Common myeloid progenitor, CD34-positive (primary cell): Measurements from ENCODE around the gene GPRC5C.

Experiments used
- CTCF ChIA-PET: fragments of 350-600 bp; sonication (Branson Sonifier 250); formaldehyde crosslinking; loops from one replicate; lab custom pipeline; 2021; ENCODE audit warnings: antibody characterized with exemption; lab: Charles Lee
- POLR2A ChIA-PET: fragments of 350-600 bp; sonication (Branson Sonifier 250); formaldehyde crosslinking; loops from one replicate; lab custom pipeline; 2021; ENCODE audit warnings: antibody characterized with exemption; lab: Charles Lee
- DNase-seq, 3 donors: peaks; one replicate each; pipeline versions ENCODE4 v3.0.0 to v3.0.0-alpha.2; 2013
- H3K27ac ChIP-seq, 2 experiments: 1 replicate in 1 of 2; 2 replicates in 1 of 2; pipeline ENCODE4 v1.7.0; 2013; ENCODE audit warnings: inconsistent platforms in 2 of 2, low read length in 2 of 2, mild to moderate bottlenecking in 2 of 2, low read depth in 1 of 2, moderate library complexity in 1 of 2; ENCODE audit not compliant: severe bottlenecking in 2 of 2, insufficient read depth in 1 of 2, poor library complexity in 1 of 2
- H3K27me3 ChIP-seq, 5 experiments: replicated peaks in 2 of 5; 1 replicate in 3 of 5; 2 replicates in 2 of 5; pipeline versions ENCODE4 v1.6.1 to v1.7.0; 2013; ENCODE audit warnings: low read length in 4 of 5, mild to moderate bottlenecking in 2 of 5, moderate library complexity in 2 of 5, inconsistent platforms in 1 of 5; ENCODE audit not compliant: insufficient read depth in 5 of 5, control insufficient read depth in 4 of 5
- H3K36me3 ChIP-seq, 4 experiments: 1 replicate in 2 of 4; 2 replicates in 2 of 4; pipeline versions ENCODE4 v1.6.1 to v1.7.0; 2013; ENCODE audit warnings: low read length in 3 of 4, control low read depth in 1 of 4, mild to moderate bottlenecking in 1 of 4; ENCODE audit not compliant: control insufficient read depth in 4 of 4, insufficient read depth in 4 of 4
- H3K4me1 ChIP-seq, 4 experiments: 1 replicate in 3 of 4; 2 replicates in 1 of 4; pipeline versions ENCODE4 v1.6.1 to v1.7.1; 2013; ENCODE audit warnings: low read length in 3 of 4, mild to moderate bottlenecking in 3 of 4, control low read depth in 1 of 4, inconsistent platforms in 1 of 4, moderate library complexity in 1 of 4; ENCODE audit not compliant: control insufficient read depth in 4 of 4, insufficient read depth in 4 of 4; ENCODE audit errors: control extremely low read depth in 1 of 4
- H3K4me3 ChIP-seq, 7 experiments: 1 replicate in 4 of 7; 2 replicates in 3 of 7; pipeline versions ENCODE4 v1.5.1 to v1.7.0; 2013; ENCODE audit warnings: mild to moderate bottlenecking in 7 of 7, low read length in 6 of 7, moderate library complexity in 6 of 7, inconsistent platforms in 2 of 7, low read depth in 2 of 7, control low read depth in 1 of 7; ENCODE audit not compliant: insufficient read depth in 4 of 7, control insufficient read depth in 1 of 7; ENCODE audit errors: extremely low read depth in 1 of 7
- H3K9me3 ChIP-seq, 5 experiments: 1 replicate in 4 of 5; 2 replicates in 1 of 5; pipeline versions ENCODE4 v1.6.1 to v1.7.1; 2013; ENCODE audit warnings: low read length in 4 of 5, mild to moderate bottlenecking in 2 of 5, inconsistent platforms in 1 of 5, low read depth in 1 of 5, moderate library complexity in 1 of 5; ENCODE audit not compliant: control insufficient read depth in 4 of 5, insufficient read depth in 2 of 5; ENCODE audit errors: control extremely low read depth in 1 of 5
- WGBS: methylation state at CpG from one replicate; pipeline ENCODE4 v1.1.5; 2013; ENCODE audit not compliant: insufficient coverage; 5-methylcytosine and 5-hydroxymethylcytosine counted together

The GPRC5C gene

DNA sequence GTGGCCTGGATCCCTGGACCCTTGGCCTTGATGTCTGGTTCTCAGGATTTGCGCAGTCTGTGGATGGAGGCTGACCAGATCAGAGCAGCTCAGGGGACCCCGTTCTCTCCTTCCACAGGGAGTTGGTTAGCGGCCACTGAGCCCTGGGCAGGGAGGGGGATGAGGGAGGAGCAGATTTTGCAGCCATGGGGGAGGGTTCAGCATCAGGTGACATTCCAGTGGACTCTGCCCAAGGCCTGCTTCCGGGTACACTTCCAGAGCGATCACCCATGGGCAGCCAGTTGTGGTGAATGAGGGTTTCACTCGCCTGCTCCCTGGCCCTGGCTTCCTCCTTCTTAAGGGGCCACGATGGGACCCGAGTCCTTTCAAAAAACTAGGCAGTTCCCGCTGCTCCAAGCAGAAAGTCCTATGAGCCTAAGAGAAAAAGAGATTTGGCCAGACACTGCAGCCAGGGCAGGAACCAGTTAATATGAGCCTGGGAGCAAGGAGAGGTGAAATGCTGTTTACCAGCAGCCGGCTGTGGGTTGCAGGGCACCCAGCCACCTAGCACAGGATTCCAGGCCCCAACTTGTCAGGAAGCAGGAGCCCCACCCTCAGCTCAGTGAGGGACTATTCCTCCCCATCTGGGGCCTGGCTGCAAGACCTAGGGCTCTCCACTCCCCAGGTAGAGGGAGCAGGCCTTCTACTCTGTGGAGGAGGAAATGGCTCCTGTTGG lies 4.7 kb upstream of the GPRC5C start:
- Histone ChIP-seq H3K27ac (no peak overlapping the region), H3K9me3 (no peaks in the 10 kb centered on the region), H3K27me3 (peaks cover 0 to 35% (median 10%) of the 10 kb centered on the region in 5 experiments), H3K4me3 (no peak overlapping the region), H3K36me3 (no peaks in the 10 kb centered on the region), H3K4me1 (peaks cover 0 to 25% (median 25%) of the 10 kb centered on the region in 4 experiments)
- no peak for DNase-seq
- ChIA-PET CTCF (interaction anchor here (1.1 kb wide), 1 partner anchor 47 kb away, joined by 4 read pairs; no protein-coding TSS in a partner anchor), POLR2A (no interaction called here)
- 79% methylated on average over 7 of the region's 10 CpGs for WGBS

DNA sequence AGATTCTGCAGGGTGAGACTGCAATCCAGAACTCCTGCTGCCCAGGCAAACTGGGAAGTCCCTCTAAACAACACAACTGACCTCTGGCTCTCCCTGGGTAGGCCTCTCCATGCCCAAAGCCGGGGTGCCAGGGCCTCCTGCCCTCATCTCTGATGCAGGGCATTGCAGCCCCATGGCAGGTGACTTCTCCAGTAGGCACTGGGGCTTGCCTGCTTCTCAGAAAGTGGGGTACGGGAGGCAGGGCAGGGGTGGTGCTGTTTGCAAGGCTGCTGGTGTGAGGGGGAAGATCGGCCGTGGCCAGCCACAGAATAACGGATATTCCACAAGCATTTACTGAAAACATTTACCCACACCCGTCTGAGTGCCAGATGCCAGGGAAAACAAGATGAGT lies 4.1 kb upstream of the GPRC5C start:
- no peaks in the 10 kb centered on the region for H3K9me3 ChIP-seq
- H3K4me1 ChIP-seq, result peaks cover 0 to 29% (median 25%) of the 10 kb centered on the region in 4 experiments
- WGBS, result 86% methylated on average over 1 of the region's 6 CpGs
- ChIA-PET POLR2A (no interaction called here), CTCF (no interaction called here)
- no peak overlapping the region for H3K27ac ChIP-seq
- H3K27me3 ChIP-seq, result peaks cover 0 to 39% (median 12%) of the 10 kb centered on the region in 5 experiments
- no peak for DNase-seq
- H3K36me3 ChIP-seq, result no peaks in the 10 kb centered on the region
- H3K4me3 ChIP-seq, result no peak overlapping the region

DNA sequence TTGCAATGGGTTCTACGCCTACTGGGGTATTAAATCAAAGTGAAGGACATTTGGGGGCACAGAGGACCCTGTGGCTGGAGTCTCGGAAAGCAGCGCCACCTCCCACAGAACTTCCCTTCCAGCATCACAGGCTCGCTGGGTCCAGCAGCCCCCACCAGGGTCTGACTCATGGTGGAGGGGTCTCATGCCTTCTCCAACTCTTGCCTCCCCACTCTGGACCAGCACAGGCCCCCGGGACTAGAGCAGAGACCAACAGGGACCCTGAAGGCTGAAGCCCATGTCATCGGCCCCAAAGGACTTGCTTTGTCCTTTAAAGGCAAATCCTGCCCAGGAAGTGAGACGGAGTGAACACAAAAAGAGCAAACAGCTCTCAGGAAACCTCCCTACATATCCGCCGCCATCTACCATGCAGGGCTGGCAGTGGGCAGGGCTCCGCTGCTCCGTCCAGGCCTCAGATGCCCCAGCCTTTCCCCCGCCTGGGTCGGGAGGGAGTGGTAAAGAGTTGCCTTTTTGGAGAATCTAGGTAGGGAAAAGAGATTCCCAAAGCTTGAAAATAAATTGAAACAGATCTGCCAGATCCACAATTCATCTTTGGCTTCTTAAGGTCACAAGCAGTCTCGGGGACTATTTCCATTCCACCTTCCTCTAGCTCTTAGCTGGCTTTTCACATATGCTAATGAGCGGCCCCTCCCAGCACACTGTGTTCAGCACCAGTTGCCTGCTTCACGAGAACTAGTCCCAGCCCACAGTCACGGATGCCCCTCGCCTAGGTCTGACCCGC lies 2.1 kb upstream of the GPRC5C start:
- Histone ChIP-seq H3K36me3 (no peaks in the 10 kb centered on the region), H3K4me1 (peaks cover 0 to 31% (median 25%) of the 10 kb centered on the region in 4 experiments), H3K27me3 (peaks cover 0 to 55% (median 17%) of the 10 kb centered on the region in 5 experiments), H3K9me3 (no peaks in the 10 kb centered on the region), H3K4me3 (peak overlapping the region in 5 of 7 experiments; percentile 8 to 74 (median 65)), H3K27ac (peak overlapping the region in 1 of 2 experiments; percentile 70)
- POLR2A ChIA-PET, result no interaction called here
- 57% methylated on average over 10 of the region's 19 CpGs for WGBS
- CTCF ChIA-PET, result interaction anchor here (0.5 to 1.5 kb wide), 4 partner anchors 14 to 77 kb away, joined by 3 to 6 read pairs (median 4); no protein-coding TSS in a partner anchor
- no peak for DNase-seq

DNA sequence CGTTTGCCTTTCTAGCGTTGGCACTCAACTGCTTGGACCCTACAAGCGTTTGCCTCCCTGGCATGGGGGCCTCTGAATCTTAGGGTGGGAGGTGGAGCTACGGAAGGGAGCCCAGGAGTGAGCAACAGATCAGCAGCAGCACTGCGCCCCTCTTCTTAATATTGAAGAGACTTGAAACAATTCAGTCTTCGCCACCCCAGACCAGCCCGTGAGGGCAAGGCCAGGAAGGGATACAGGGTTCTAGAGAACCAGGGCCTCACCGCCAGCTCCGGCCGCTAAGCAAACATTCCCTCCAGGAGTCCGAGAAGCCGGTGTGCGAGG lies 1.5 kb upstream of the GPRC5C start:
- POLR2A ChIA-PET, result no interaction called here
- DNase-seq, result peak in 2 of 3 donors; percentile 30 to 43
- H3K27ac ChIP-seq, result peak overlapping the region in 1 of 2 experiments; percentile 70
- no peaks in the 10 kb centered on the region for H3K36me3 ChIP-seq
- peaks cover 0 to 55% (median 17%) of the 10 kb centered on the region in 5 experiments for H3K27me3 ChIP-seq
- no peaks in the 10 kb centered on the region for H3K9me3 ChIP-seq
- CTCF ChIA-PET, result interaction anchor here (1.0 to 1.5 kb wide), 3 partner anchors 13 to 77 kb away, joined by 3 to 6 read pairs (median 4); no protein-coding TSS in a partner anchor
- peak overlapping the region in 5 of 7 experiments; percentile 35 to 74 (median 65) for H3K4me3 ChIP-seq
- under 1% methylated on average over 12 of the region's 13 CpGs for whole genome bisulfite sequencing
- peaks cover 0 to 31% (median 27%) of the 10 kb centered on the region in 4 experiments for H3K4me1 ChIP-seq

DNA sequence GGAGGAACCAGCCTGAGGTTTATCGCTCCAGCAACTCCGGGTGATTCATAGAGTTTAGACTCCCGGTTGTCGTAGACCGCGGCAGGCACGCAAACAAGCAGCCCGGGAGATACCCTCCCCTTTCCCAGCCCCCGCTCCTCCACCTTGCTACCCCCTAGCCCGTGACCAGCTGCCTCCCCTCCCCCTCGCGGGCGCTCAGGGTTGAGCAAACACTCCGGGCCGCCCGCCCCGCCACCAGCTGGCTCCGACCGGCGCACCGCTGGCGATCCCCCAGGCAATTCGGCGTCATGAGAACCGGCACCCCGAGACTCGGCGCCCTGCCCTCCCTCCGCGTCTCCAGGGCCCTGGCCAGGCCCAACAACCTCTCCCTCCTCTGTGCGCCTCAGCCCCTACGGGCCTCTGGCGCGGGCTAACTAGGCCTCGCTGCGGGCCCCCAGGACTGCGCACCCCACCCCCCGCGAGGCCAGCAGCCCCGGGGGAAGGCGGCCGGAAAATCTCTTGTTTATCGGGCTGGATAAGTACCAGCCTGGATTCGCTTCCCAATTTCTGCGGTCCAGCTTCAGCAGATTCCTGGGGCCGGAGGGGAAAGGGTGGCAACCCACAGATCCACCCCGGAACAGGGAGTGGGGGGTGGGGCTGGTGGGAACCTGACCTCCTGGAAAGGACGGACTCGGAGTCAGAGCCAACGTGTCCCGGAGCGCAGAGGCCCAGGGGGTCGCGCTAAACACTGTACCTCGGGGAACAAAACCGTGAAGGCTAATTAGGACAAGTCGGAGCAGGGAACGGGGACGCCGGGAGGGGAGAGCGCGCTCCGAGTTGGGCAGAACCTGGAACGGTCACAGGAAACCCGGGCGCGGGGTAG lies 951 bp upstream of the GPRC5C start:
- Histone ChIP-seq H3K27ac (peak overlapping the region in 1 of 2 experiments; percentile 70), H3K36me3 (no peaks in the 10 kb centered on the region), H3K9me3 (no peaks in the 10 kb centered on the region), H3K4me1 (peaks cover 0 to 31% (median 29%) of the 10 kb centered on the region in 4 experiments), H3K4me3 (peak overlapping the region in 6 of 7 experiments; percentile 35 to 74 (median 69)), H3K27me3 (peaks cover 0 to 55% (median 17%) of the 10 kb centered on the region in 5 experiments)
- ChIA-PET POLR2A (no interaction called here), CTCF (interaction anchor here (1.0 to 1.1 kb wide), 2 partner anchors 13 to 78 kb away, joined by 3 to 6 read pairs; no protein-coding TSS in a partner anchor)
- under 1% methylated on average over 55 of the region's 67 CpGs for WGBS
- peak; percentile 50 to 69 (median 64) for DNase-seq

DNA sequence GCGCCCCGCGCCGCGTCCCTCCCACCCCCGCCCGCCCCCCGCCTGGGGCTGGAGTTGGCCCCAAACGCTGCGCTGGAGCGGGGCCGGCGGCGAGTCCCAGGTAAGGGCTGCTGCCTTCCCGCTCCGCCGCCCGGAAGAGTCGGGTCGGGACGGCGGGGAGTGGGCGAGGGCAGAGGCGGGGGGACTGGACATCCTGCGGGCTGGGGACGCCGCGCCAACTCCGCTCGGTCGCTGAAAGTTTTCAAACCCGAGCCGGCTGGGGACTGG lies 469 bp downstream of the GPRC5C start:
- Histone ChIP-seq H3K4me1 (peaks cover 0 to 31% (median 29%) of the 10 kb centered on the region in 4 experiments), H3K27ac (no peak overlapping the region), H3K36me3 (no peaks in the 10 kb centered on the region), H3K9me3 (no peaks in the 10 kb centered on the region), H3K27me3 (peaks cover 0 to 55% (median 17%) of the 10 kb centered on the region in 5 experiments), H3K4me3 (peak overlapping the region in 2 of 7 experiments; percentile 65 to 74)
- ChIA-PET CTCF (no interaction called here), POLR2A (no interaction called here)
- WGBS, result 0% methylated on average over 23 of the region's 33 CpGs
- no peak for DNase-seq
